Prostate gland (tissue), 2 donors: ENCODE measurements around the gene FAM43A.

Experiments
- CTCF ChIP-seq, 4 experiments: fragments of 200-600 bp in 2 of 4; fragments of 450-650 bp in 2 of 4; sonication (generic) in 2 of 4; IDR thresholded peaks; 1 replicate in 3 of 4; 2 replicates in 1 of 4; pipeline ENCODE4 v1.5.1; 2016 to 2019; ENCODE audit warnings: antibody characterized with exemption in 4 of 4, mild to moderate bottlenecking in 2 of 4, moderate library complexity in 2 of 4
- POLR2A ChIP-seq: fragments of 450-650 bp; IDR thresholded peaks from one replicate; pipeline ENCODE4 v1.6.1; 2016; ENCODE audit warnings: antibody characterized with exemption, mild to moderate bottlenecking
- POLR2AphosphoS5 ChIP-seq: sonication (generic); formaldehyde crosslinking; IDR thresholded peaks from one replicate; pipeline ENCODE4 v1.6.1; 2017; ENCODE audit warnings: antibody characterized with exemption

- TF ChIP-seq CTCF (IDR thresholded peaks at IDR 0.05), result peak in 3 of 4 experiments; percentile 51 to 69 (median 56)
- TF ChIP-seq POLR2A, result no peak
- no peak for TF ChIP-seq POLR2AphosphoS5
Measured at GRCh38 chr3:194671511-194671899, 14.2 kb upstream of the FAM43A start.
